PC-3 (cell line): ENCODE measurements around the gene GMDS. TPM values are rescaled to one million over a fixed set of nuclear protein-coding genes. Genes with fewer than 3 reads are reported as not detected.

Source experiments
- ATAC-seq: fragments of 200-7000 bp; cut with Tn5 transposase; 2 replicates; pipeline ENCODE4 v1.9.1; 2020; ENCODE audit warnings: mild to moderate bottlenecking, moderate library complexity
- BruUV-seq: library from RNA; stranded (reverse); fragments of 400-500 nt; replicated peaks from 2 replicates; lab custom pipeline; 2021; lab: Mats Ljungman, UMichigan
- CTCF ChIA-PET: fragments of 300-600 bp; sonication (Branson Sonifier 250); formaldehyde crosslinking; loops from one replicate; lab custom pipeline; 2022; ENCODE audit warnings: antibody characterized with exemption; lab: Charles Lee
- POLR2A ChIA-PET: fragments of 300-600 bp; sonication (Branson Sonifier 250); formaldehyde crosslinking; loops from one replicate; lab custom pipeline; 2022; ENCODE audit warnings: antibody characterized with exemption; ENCODE audit not compliant: unreplicated experiment; lab: Charles Lee
- DNase-seq: peaks from one replicate; pipeline ENCODE4 v3.0.0-alpha.2; 2015
- H2AFZ ChIP-seq: fragments of 300-600 bp; sonication (generic); 2 replicates; pipeline ENCODE4 v1.6.0; 2016; ENCODE audit warnings: antibody characterized with exemption, low read length
- H3F3A ChIP-seq: fragments of 300-600 bp; sonication (generic); one replicate; pipeline ENCODE4 v1.6.0; 2017; ENCODE audit warnings: antibody characterized with exemption, low read length, control low read depth, mild to moderate bottlenecking; ENCODE audit not compliant: unreplicated experiment
- H3K27ac ChIP-seq: fragments of 300-600 bp; sonication (generic); 2 replicates; pipeline ENCODE4 v1.5.1; 2016; ENCODE audit warnings: mild to moderate bottlenecking, low read length
- H3K27me3 ChIP-seq: fragments of 300-600 bp; sonication (generic); 2 replicates; pipeline ENCODE4 v1.6.1; 2016; ENCODE audit warnings: low read length, mixed read lengths
- H3K36me3 ChIP-seq: fragments of 300-600 bp; sonication (generic); 2 replicates; pipeline ENCODE4 v1.6.1; 2016; ENCODE audit warnings: low read depth, mixed run types, low read length, mixed read lengths
- H3K4me1 ChIP-seq: fragments of 300-600 bp; sonication (generic); 2 replicates; pipeline ENCODE4 v1.5.1; 2016; ENCODE audit warnings: low read length; ENCODE audit not compliant: insufficient read depth
- H3K4me2 ChIP-seq: fragments of 300-600 bp; sonication (generic); 2 replicates; pipeline ENCODE4 v1.6.0; 2016; ENCODE audit warnings: low read length
- H3K4me3 ChIP-seq: fragments of 300-600 bp; sonication (generic); 2 replicates; pipeline ENCODE4 v1.5.1; 2016; ENCODE audit warnings: mild to moderate bottlenecking, low read length, mixed read lengths
- H3K79me2 ChIP-seq: fragments of 300-600 bp; sonication (generic); 2 replicates; pipeline ENCODE4 v1.6.1; 2017; ENCODE audit warnings: low read length, mixed read lengths
- H3K9ac ChIP-seq: fragments of 300-600 bp; sonication (generic); 2 replicates; pipeline ENCODE4 v1.6.0; 2016; ENCODE audit warnings: mild to moderate bottlenecking, low read length
- H3K9me2 ChIP-seq: fragments of 300-600 bp; sonication (generic); replicated peaks from 2 replicates; pipeline ENCODE4 v1.6.1; 2016; ENCODE audit warnings: mixed run types, low read length, mixed read lengths
- H3K9me3 ChIP-seq: fragments of 300-600 bp; sonication (generic); 2 replicates; pipeline ENCODE4 v1.6.1; 2016; ENCODE audit warnings: low read length, mixed read lengths
- H4K20me1 ChIP-seq: fragments of 300-600 bp; sonication (generic); 2 replicates; pipeline ENCODE4 v1.6.1; 2016; ENCODE audit warnings: low read length, mixed read lengths
- EZH2 ChIP-seq: fragments of 300-600 bp; sonication (generic); IDR thresholded peaks from one replicate; pipeline ENCODE4 v1.6.1; 2017; ENCODE audit warnings: antibody characterized with exemption, mild to moderate bottlenecking, low read length; ENCODE audit not compliant: unreplicated experiment
- EZH2phosphoT487 ChIP-seq: fragments of 300-600 bp; sonication (generic); IDR thresholded peaks from 2 replicates; pipeline ENCODE4 v1.6.1; 2018; ENCODE audit warnings: mild to moderate bottlenecking, antibody characterized with exemption, low read length, borderline replicate concordance
- intact Hi-C: fragments of 100-400 bp; cut with micrococcal nuclease; formaldehyde crosslinking; loops from 2 replicates; pipeline ENCODE4 v1.9.0; 2023
- total RNA-seq: library from RNA; depleted of rRNA; stranded (reverse); fragments of >200 nt; gene quantifications from 2 replicates; pipeline ENCODE4 v1.2.3, GENCODE V29; 2014
- TF ChIP-seq, protein P1 (sequence below): fragments of 300-600 bp; sonication (generic); conservative IDR thresholded peaks from 2 replicates; pipeline ENCODE4 v1.5.1; 2017; ENCODE audit warnings: antibody characterized with exemption, low read depth, mild to moderate bottlenecking, low read length

Gene GMDS
- total RNA-seq, 1 experiment from 2014 or later: 18.3 TPM

DNA sequence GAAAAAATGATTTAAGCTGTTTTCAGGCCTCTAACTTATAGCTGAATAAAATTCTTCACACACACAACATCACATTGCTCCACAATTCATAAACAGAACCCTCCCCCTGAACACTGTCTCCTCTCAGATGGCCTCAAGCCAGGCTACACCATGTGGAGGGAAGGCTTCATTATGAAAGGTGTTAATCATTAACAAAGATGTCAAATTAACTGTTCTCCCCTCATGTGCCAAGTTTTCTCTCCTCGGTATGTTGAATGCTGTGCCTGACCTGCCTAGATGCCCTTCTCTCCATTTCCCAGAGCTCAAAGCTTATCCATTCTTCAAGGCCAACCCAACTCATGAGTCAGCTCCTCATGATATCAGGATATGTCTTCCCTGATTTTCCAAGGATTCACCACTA, 210.4 kb downstream of the GMDS start:
- DNase-seq (no peak), ATAC-seq (no peak)
- H3K4me3 ChIP-seq: no peak overlapping the region
- no peak overlapping the region for H3K9ac ChIP-seq
- no peak overlapping the region for H3K4me2 ChIP-seq
- TF ChIP-seq EZH2phosphoT487 (no peak), EZH2 (no peak)
- TF ChIP-seq, protein P1, sequence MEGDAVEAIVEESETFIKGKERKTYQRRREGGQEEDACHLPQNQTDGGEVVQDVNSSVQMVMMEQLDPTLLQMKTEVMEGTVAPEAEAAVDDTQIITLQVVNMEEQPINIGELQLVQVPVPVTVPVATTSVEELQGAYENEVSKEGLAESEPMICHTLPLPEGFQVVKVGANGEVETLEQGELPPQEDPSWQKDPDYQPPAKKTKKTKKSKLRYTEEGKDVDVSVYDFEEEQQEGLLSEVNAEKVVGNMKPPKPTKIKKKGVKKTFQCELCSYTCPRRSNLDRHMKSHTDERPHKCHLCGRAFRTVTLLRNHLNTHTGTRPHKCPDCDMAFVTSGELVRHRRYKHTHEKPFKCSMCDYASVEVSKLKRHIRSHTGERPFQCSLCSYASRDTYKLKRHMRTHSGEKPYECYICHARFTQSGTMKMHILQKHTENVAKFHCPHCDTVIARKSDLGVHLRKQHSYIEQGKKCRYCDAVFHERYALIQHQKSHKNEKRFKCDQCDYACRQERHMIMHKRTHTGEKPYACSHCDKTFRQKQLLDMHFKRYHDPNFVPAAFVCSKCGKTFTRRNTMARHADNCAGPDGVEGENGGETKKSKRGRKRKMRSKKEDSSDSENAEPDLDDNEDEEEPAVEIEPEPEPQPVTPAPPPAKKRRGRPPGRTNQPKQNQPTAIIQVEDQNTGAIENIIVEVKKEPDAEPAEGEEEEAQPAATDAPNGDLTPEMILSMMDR: no peak
- H4K20me1 ChIP-seq: peaks cover 4% of the 10 kb centered on the region; the same call in 1 of the 2 replicates
- no peaks in the 10 kb centered on the region for H3K4me1 ChIP-seq
- H3K27ac ChIP-seq: no peak overlapping the region
- ChIA-PET POLR2A (interaction anchor here (0.6 kb wide), 1 partner anchor 597 kb away, joined by 3 read pairs; no protein-coding TSS in a partner anchor), CTCF (no interaction called here)
- BruUV-seq: no TSS peak
- no peaks in the 10 kb centered on the region for H3K79me2 ChIP-seq
- intact Hi-C loops: no loop called here
- no peaks in the 10 kb centered on the region for H3K36me3 ChIP-seq
- H3F3A ChIP-seq: no peaks in the 10 kb centered on the region
- H3K9me2 ChIP-seq: no peaks in the 10 kb centered on the region
- H2AFZ ChIP-seq: no peak overlapping the region
- H3K9me3 ChIP-seq: no peaks in the 10 kb centered on the region
- no peaks in the 10 kb centered on the region for H3K27me3 ChIP-seq

DNA sequence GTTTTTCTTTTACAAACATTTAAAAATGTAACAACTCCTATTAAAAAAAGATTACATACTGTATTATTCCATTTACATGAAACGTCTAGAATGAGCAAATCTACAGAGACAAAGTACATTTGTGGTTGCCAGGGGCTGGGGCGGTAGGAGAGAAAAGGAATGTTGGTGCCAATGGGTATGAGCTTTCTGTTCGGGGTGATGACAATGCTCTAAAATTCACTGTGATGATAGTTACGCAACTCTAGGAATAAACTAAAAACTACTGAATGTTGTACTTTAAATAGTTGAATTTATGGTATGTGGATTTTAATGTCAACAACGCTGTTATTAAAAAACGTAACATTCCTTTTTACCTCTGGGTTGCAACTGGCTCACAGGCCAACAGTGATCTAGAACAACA, 211.1 kb downstream of the GMDS start:
- Histone ChIP-seq H3K9ac (no peak overlapping the region), H3K27ac (no peak overlapping the region), H3K79me2 (no peaks in the 10 kb centered on the region), H3F3A (no peaks in the 10 kb centered on the region), H3K4me1 (peaks cover 4% of the 10 kb centered on the region), H3K4me3 (no peak overlapping the region), H3K27me3 (no peaks in the 10 kb centered on the region), H2AFZ (no peak overlapping the region), H4K20me1 (peaks cover 4% of the 10 kb centered on the region; the same call in 1 of the 2 replicates), H3K4me2 (no peak overlapping the region), H3K9me3 (no peaks in the 10 kb centered on the region), H3K36me3 (no peaks in the 10 kb centered on the region), H3K9me2 (no peaks in the 10 kb centered on the region)
- TF ChIP-seq, protein P1: no peak
- TF ChIP-seq EZH2phosphoT487 (no peak), EZH2 (no peak)
- no TSS peak for BruUV-seq
- ChIA-PET POLR2A (no interaction called here), CTCF (no interaction called here)
- ATAC-seq: no peak
- no peak for DNase-seq
- intact Hi-C loops: no loop called here

DNA sequence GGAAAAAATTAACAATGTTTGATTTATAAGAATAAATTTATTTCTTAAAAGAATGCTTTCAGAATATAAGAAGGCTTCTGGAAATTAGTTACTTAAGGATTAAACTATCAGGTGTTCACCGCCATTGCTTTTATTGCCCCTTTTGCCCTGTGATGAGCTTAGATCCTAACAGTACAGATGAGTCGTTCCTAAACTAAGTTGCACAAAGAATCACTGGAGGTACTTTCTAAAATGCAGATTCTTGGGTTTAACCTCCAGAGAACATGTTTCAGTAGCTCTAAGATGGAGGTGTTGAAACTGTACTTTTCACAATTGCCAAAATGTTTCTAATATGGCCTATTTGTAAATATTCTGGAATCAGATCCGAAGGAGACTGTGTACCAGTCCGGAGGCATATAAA, 211.9 kb downstream of the GMDS start:
- ATAC-seq: no peak
- H3K79me2 ChIP-seq: no peaks in the 10 kb centered on the region
- H3K27ac ChIP-seq: no peak overlapping the region
- no peaks in the 10 kb centered on the region for H3F3A ChIP-seq
- H3K9ac ChIP-seq: no peak overlapping the region
- no peak for DNase-seq
- no peaks in the 10 kb centered on the region for H3K9me3 ChIP-seq
- no peak overlapping the region for H3K4me3 ChIP-seq
- peaks cover 11% of the 10 kb centered on the region for H3K4me1 ChIP-seq
- H3K4me2 ChIP-seq: no peak overlapping the region
- intact Hi-C loops: no loop called here
- H4K20me1 ChIP-seq: peaks cover 4% of the 10 kb centered on the region; the same call in 1 of the 2 replicates
- H3K36me3 ChIP-seq: no peaks in the 10 kb centered on the region
- BruUV-seq: no TSS peak
- ChIA-PET POLR2A (no interaction called here), CTCF (no interaction called here)
- H2AFZ ChIP-seq: no peak overlapping the region
- TF ChIP-seq EZH2phosphoT487 (no peak), EZH2 (no peak)
- TF ChIP-seq, protein P1: no peak
- no peaks in the 10 kb centered on the region for H3K9me2 ChIP-seq
- H3K27me3 ChIP-seq: no peaks in the 10 kb centered on the region
